Natural killer cell (primary cell): Measurements from ENCODE around the gene CGB1. TPM values are rescaled to one million over a fixed set of nuclear protein-coding genes. Genes with fewer than 3 reads are reported as not detected.

Source experiments
- ATAC-seq, 3 donors: fragments of 150-1000 bp in 2 of 3; fragments of 200-7000 bp in 1 of 3; cut with Tn5 transposase; 1 replicate in 1 of 3; 2 replicates in 2 of 3; pipeline ENCODE4 v1.10.0; 2021; ENCODE audit warnings: mild to moderate bottlenecking in 2 of 3, moderate library complexity in 2 of 3
- DNase-seq, 2 donors: peaks; one replicate each; pipeline versions ENCODE4 v3.0.0 to v3.0.0-alpha.2; 2013 to 2021; ENCODE audit warnings: mixed read lengths in 1 of 2
- H3K27ac ChIP-seq: one replicate; pipeline ENCODE4 v1.5.1; 2013; ENCODE audit warnings: mild to moderate bottlenecking, low read length
- H3K27me3 ChIP-seq: one replicate; pipeline ENCODE4 v1.6.1; 2013; ENCODE audit warnings: low read length; ENCODE audit not compliant: control insufficient read depth, insufficient read depth
- H3K36me3 ChIP-seq: one replicate; pipeline ENCODE4 v1.6.1; 2013; ENCODE audit warnings: low read length; ENCODE audit not compliant: control insufficient read depth, insufficient read depth
- H3K4me1 ChIP-seq: one replicate; pipeline ENCODE4 v1.6.1; 2013; ENCODE audit warnings: low read length; ENCODE audit not compliant: control insufficient read depth, insufficient read depth
- H3K4me3 ChIP-seq: one replicate; pipeline ENCODE4 v1.5.1; 2013; ENCODE audit warnings: low read length
- H3K9me3 ChIP-seq: one replicate; pipeline ENCODE4 v1.6.1; 2013; ENCODE audit warnings: low read length; ENCODE audit not compliant: control insufficient read depth, insufficient read depth
- H3K27ac Mint-ChIP-seq, 2 donors: one replicate each; pipeline ENCODE4 v1.8.0; 2022; ENCODE audit warnings: mild to moderate bottlenecking in 2 of 2, mixed read lengths in 2 of 2, moderate library complexity in 1 of 2
- H3K27me3 Mint-ChIP-seq, 2 donors: one replicate each; pipeline ENCODE4 v1.8.0; 2022; ENCODE audit warnings: low read depth in 2 of 2, mixed read lengths in 2 of 2
- H3K36me3 Mint-ChIP-seq: one replicate; pipeline ENCODE4 v1.8.0; 2022; ENCODE audit warnings: mixed read lengths
- H3K4me1 Mint-ChIP-seq, 2 donors: one replicate each; pipeline ENCODE4 v1.8.0; 2022; ENCODE audit warnings: mixed read lengths in 2 of 2
- H3K4me3 Mint-ChIP-seq: one replicate; pipeline ENCODE4 v1.8.0; 2022; ENCODE audit warnings: mild to moderate bottlenecking, moderate library complexity, mixed read lengths
- H3K9me3 Mint-ChIP-seq, 2 donors: one replicate each; pipeline ENCODE4 v1.8.0; 2022; ENCODE audit warnings: mixed read lengths in 2 of 2
- WGBS: methylation state at CpG from one replicate; pipeline ENCODE4 v1.1.7; 2013; ENCODE audit warnings: missing lambda C conversion rate; ENCODE audit not compliant: insufficient coverage; 5-methylcytosine and 5-hydroxymethylcytosine counted together
- intact Hi-C: fragments of 100-400 bp; cut with micrococcal nuclease; formaldehyde crosslinking; loops from one replicate; pipeline ENCODE4 v1.14.2; 2022
- total RNA-seq, 4 donors: library from RNA; stranded (reverse); fragments of 120-200 nt in 1 of 4; gene quantifications; one replicate each; pipeline versions ENCODE4 v1.2.3 to v1.2.4, GENCODE V29; 2013 to 2022
- TF ChIP-seq, protein P1 (sequence below): fragments of 200-600 bp; IDR thresholded peaks from one replicate; pipeline ENCODE4 v1.8.0; 2022; ENCODE audit warnings: antibody characterized with exemption

Gene CGB1
- total RNA-seq, 3 donors from 2014 or later (not counting 1 experiment from before 2014, with no cell fraction given), result not detected

DNA sequence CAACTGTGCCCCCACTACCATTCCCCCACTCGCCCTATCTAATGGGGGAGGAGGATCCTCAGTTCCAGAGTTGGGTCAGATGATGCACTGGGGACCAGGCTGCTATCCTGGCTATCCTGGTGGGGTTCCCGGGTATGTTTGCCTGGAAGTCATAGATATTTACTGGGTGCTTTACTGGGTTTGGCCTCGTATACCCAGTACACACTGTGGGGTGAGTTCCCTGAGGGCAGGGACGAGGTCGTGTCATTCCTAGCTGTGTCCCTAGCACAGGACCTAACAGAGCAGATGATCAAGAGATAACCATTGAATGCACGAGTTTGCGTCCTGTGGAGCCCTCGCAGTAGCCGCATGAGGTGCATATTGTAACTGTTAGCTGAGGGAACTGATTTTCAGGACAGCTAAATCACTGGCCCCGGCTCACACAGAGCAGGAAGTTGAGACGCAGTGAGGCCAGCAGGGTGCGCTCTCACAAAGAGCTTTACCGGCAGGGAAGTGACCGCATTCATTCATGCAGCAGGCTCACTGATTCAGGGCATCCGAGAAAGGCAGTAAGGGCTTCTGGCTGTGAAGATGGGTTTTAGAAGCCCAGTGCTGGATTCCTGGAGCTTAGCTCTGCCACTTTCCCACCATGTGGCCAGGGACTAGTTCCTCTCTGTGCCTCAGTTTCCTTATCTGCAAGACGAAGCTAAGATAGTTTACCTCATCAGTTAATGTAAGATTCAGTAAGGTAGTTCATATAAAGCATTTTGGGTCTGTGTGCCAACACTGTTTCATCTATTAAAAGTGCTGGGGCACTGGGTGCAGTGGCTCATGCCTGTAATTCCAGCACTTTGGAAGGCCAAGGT, 37.0 kb downstream of the CGB1 start:
- intact Hi-C loops, result loop anchor here (10.0 kb wide), 2 partner anchors 145 to 365 kb away; partner anchors contain the start of gene DBP
- Mint-ChIP-seq H3K27me3 (no peaks in the 10 kb centered on the region), H3K4me3 (no peak overlapping the region), H3K4me1 (peaks cover 0 to 13% of the 10 kb centered on the region in 2 donors), H3K9me3 (no peaks in the 10 kb centered on the region), H3K36me3 (no peaks in the 10 kb centered on the region), H3K27ac (no peak overlapping the region)
- peak; percentile 42 to 82 for DNase-seq
- WGBS, result 68% methylated on average over 15 of the region's 16 CpGs
- ATAC-seq, result peak; percentile 77 to 91 (median 78)
- Histone ChIP-seq H3K4me1 (peaks cover 4% of the 10 kb centered on the region), H3K27ac (no peak overlapping the region), H3K9me3 (no peaks in the 10 kb centered on the region), H3K36me3 (peaks cover 8% of the 10 kb centered on the region), H3K4me3 (no peak overlapping the region), H3K27me3 (no peaks in the 10 kb centered on the region)
- TF ChIP-seq, protein P1, sequence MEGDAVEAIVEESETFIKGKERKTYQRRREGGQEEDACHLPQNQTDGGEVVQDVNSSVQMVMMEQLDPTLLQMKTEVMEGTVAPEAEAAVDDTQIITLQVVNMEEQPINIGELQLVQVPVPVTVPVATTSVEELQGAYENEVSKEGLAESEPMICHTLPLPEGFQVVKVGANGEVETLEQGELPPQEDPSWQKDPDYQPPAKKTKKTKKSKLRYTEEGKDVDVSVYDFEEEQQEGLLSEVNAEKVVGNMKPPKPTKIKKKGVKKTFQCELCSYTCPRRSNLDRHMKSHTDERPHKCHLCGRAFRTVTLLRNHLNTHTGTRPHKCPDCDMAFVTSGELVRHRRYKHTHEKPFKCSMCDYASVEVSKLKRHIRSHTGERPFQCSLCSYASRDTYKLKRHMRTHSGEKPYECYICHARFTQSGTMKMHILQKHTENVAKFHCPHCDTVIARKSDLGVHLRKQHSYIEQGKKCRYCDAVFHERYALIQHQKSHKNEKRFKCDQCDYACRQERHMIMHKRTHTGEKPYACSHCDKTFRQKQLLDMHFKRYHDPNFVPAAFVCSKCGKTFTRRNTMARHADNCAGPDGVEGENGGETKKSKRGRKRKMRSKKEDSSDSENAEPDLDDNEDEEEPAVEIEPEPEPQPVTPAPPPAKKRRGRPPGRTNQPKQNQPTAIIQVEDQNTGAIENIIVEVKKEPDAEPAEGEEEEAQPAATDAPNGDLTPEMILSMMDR, result peak; percentile 61

DNA sequence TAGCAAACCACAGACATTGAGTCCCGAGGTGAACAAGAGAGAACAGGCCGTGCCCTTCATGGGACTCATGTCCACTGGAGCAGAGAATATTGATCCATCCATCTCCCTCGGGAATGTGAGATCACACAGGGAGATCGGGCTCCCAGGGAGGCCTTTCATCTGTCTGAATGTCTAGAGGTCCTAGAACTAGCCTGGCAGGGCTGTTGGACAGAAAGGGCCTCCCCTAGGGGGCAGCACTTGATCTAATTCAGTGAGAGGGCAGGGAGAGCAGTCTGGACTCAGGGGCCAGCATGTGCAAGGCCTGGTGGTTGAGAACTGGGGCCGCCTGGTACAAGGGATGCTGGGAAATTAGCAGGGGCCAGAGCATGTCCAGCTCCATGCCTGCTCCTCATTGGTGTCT, 38.7 kb downstream of the CGB1 start:
- WGBS, result 96% methylated on average over 5 of the region's 5 CpGs

DNA sequence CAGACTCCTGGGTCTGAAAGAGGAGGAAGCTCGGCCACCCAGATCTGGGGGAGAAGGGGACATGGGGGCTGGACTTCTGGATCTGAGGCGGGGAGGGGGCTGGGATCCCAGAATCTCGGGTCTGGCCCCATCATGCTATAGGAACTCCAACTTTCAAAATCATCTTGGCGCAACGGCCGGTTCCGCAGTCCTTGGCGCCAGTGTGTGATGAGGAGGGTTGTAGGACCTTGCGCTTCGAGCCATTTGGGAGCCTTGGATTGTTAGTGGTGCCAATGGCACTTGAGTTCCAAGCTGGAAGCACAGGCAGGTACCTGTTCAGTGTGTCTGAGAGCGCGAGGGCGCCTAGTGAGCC, 42.7 kb downstream of the CGB1 start:
- peak overlapping the region; percentile 79 for H3K4me3 ChIP-seq
- H3K4me1 Mint-ChIP-seq, result peaks cover 28 to 51% of the 10 kb centered on the region in 2 donors
- no peaks in the 10 kb centered on the region for H3K9me3 Mint-ChIP-seq
- H3K4me3 Mint-ChIP-seq, result peak overlapping the region; percentile 97
- H3K27me3 Mint-ChIP-seq, result no peaks in the 10 kb centered on the region
- no peaks in the 10 kb centered on the region for H3K36me3 ChIP-seq
- 2% methylated on average over 13 of the region's 13 CpGs for WGBS
- peak overlapping the region; percentile 94 to 97 for H3K27ac Mint-ChIP-seq
- intact Hi-C loops, result loop anchor here (10.0 kb wide), 2 partner anchors 151 to 359 kb away; partner anchors contain the start of gene DBP
- no peaks in the 10 kb centered on the region for H3K9me3 ChIP-seq
- no peaks in the 10 kb centered on the region for H3K27me3 ChIP-seq
- no peak for DNase-seq
- H3K27ac ChIP-seq, result peak overlapping the region; percentile 86
- TF ChIP-seq, protein P1, result no peak
- ATAC-seq, result no peak
- H3K36me3 Mint-ChIP-seq, result no peaks in the 10 kb centered on the region
- peaks cover 31% of the 10 kb centered on the region for H3K4me1 ChIP-seq

More for the DNA sequence above, 38.7 kb downstream of the CGB1 start:
- H3K4me3 ChIP-seq, result no peak overlapping the region
- Mint-ChIP-seq H3K4me3 (no peak overlapping the region), H3K9me3 (no peaks in the 10 kb centered on the region), H3K27me3 (no peaks in the 10 kb centered on the region), H3K36me3 (no peaks in the 10 kb centered on the region), H3K27ac (no peak overlapping the region), H3K4me1 (peaks cover 11 to 24% of the 10 kb centered on the region in 2 donors)
- H3K9me3 ChIP-seq, result no peaks in the 10 kb centered on the region
- DNase-seq (peak; percentile 35 to 63), ATAC-seq (no peak)
- intact Hi-C loops, result loop anchor here (10.0 kb wide), 2 partner anchors 147 to 363 kb away; partner anchors contain the start of gene DBP
- TF ChIP-seq, protein P1, result no peak
- no peak overlapping the region for H3K27ac ChIP-seq
- peaks cover 1% of the 10 kb centered on the region for H3K36me3 ChIP-seq
- H3K27me3 ChIP-seq, result no peaks in the 10 kb centered on the region
- peaks cover 15% of the 10 kb centered on the region for H3K4me1 ChIP-seq
